ENCODE results near the gene RBM17.
"Not testable (repeated sequence)": the region's sequence is repeated elsewhere in the genome, so short reads cannot be mapped to it uniquely, and the experiment has no call there.

The RBM17 gene

GRCh38 chr10:6124666-6125065, 35.8 kb downstream of the RBM17 start:
- DNase-seq (ENCODE audit: low read depth, low spot score) = no peak
- no peak overlapping the region for H3K4me3 ChIP-seq (ENCODE audit: low read depth, low read length)
- no peak for TF ChIP-seq CTCF (IDR thresholded peaks at IDR 0.05; ENCODE audit: low read depth, low read length)
- in situ Hi-C loops (cut with HindIII; ENCODE audit: low sequenced_read_pairs) = no loop called here

- in situ Hi-C loops (cut with HindIII; ENCODE audit: low sequenced_read_pairs); H3K4me3 ChIP-seq (ENCODE audit: low read depth, low read length); DNase-seq (ENCODE audit: low read depth, low spot score): not testable (repeated sequence)
Observed at GRCh38 chr10:6127461-6127860, 38.6 kb downstream of the RBM17 start.

DNA sequence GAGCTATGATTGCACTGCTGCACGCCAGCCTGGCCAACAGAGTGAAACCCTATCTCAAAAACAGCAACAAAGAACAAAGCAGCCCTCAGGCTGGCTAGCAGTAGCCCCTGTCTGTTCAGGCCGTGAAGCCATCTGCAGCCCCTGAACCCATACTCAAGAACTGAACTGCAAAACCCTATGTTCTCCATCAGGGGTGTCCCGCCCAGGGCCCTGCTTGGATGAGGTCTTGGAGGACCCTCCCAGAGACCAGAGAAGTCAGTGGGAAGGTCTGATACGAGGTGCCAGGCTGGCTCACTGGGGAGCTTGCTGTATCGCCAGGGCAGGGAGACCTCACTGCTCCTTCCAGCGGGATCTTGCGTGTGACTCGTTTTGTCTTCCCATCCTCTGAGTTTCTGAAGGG, 39.3 kb downstream of the RBM17 start:
- DNase-seq (ENCODE audit: low read depth, low spot score) = no peak
- H3K4me3 ChIP-seq (ENCODE audit: low read depth, low read length) = no peak overlapping the region
- in situ Hi-C loops (cut with HindIII; ENCODE audit: low sequenced_read_pairs) = no loop called here
- no peak for TF ChIP-seq CTCF (IDR thresholded peaks at IDR 0.05; ENCODE audit: low read depth, low read length)

- no peak for DNase-seq (ENCODE audit: low read depth, low spot score)
- no peak overlapping the region for H3K4me3 ChIP-seq (ENCODE audit: low read depth, low read length)
- TF ChIP-seq CTCF (IDR thresholded peaks at IDR 0.05; ENCODE audit: low read depth, low read length) = no peak
- in situ Hi-C loops (cut with HindIII; ENCODE audit: low sequenced_read_pairs) = no loop called here
Observed at GRCh38 chr10:6128591-6129251, 39.9 kb downstream of the RBM17 start.

DNA sequence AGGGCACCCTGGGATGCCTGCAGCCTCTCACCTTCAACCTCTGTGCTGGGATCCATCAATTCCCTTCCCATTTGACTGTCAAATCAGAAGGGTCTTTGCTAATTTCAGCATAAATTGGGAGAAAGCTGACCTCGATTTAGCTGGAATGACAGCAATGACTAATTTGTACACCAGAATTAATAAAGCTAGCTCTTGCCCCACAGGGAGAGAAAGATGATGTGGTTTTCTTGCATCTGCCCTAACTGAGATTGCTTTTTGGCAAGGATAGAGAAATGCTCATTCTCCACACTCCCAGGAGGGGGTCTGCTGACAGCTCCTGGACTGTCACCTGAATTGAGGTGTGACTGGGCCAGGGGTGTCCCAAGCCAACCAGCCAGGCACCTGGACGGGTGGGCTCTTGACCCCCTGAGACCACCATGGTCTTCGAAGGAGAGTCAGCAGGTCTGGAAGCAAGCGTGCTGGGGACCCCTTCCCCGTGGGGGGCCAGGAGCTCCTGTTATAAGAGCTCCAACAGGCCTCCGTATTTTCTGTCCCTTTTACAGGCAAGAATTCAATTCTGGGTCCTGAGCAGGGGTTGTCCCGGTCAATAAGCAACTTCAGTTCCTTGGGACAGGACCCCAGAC, 42.1 kb downstream of the RBM17 start:
- in situ Hi-C loops (cut with HindIII; ENCODE audit: low sequenced_read_pairs) = no loop called here
- TF ChIP-seq CTCF (IDR thresholded peaks at IDR 0.05; ENCODE audit: low read depth, low read length) = no peak
- H3K4me3 ChIP-seq (ENCODE audit: low read depth, low read length) = no peak overlapping the region
- DNase-seq (ENCODE audit: low read depth, low spot score) = no peak

DNA sequence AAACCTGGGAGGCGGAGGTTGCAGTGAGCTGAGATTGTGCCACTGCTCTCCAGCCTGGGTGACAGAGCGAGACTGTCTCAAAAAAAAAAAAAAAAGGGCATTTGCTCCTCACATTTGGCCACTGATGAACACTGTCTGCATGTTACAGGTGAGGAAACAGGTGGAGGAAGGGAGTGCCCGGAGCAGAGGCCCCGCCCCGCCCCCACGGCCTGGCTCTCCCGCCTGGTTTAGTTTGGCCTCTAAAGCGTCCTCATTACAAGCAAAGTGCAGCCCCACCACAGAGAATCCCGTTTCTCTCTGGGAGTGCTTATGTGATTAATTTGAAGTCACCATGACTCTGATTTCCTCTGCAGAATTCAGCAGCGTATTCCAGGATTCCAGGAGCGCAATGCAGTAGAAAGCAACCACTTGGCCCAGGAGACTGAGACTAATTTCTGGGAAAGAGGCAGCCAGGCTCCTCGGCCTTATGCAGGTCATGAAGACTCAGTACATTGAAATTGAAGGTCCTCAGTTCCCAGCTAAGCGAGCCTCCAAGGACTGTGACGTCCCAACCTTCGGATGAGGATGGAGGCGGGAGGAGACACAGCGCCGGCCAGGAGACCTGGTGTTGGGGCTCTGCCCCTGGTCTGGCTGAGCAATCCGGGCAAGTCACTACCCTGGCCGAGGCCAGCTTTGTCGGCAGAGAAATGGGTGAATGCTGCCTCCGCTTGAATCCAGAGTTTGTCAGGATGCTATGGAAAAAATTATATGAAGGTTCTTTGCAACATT, 44.7 kb downstream of the RBM17 start:
- H3K4me3 ChIP-seq (ENCODE audit: low read depth, low read length) = no peak overlapping the region
- in situ Hi-C loops (cut with HindIII; ENCODE audit: low sequenced_read_pairs) = no loop called here
- no peak for TF ChIP-seq CTCF (IDR thresholded peaks at IDR 0.05; ENCODE audit: low read depth, low read length)
- no peak for DNase-seq (ENCODE audit: low read depth, low spot score)
